GM12878 (cell line): ENCODE measurements around the gene SPG7.

ENCODE experiments used
- EP300 ChIP-seq, 2 experiments: fragments of 150-350 bp in 1 of 2; IDR thresholded peaks; 2 replicates each; pipeline ENCODE4 v1.6.1; 2011 to 2012; ENCODE audit warnings: low read depth in 2 of 2, low read length in 2 of 2, borderline replicate concordance in 1 of 2, improper control_type of control experiment in 1 of 2, inconsistent platforms in 1 of 2; ENCODE audit not compliant: control insufficient read depth in 1 of 2
- ETV6 ChIP-seq, 2 experiments: fragments of 450-650 bp in 1 of 2; IDR thresholded peaks in 1 of 2; conservative IDR thresholded peaks in 1 of 2; 2 replicates each; pipeline ENCODE4 v1.6.1; 2014; ENCODE audit warnings: antibody characterized with exemption in 1 of 2, borderline replicate concordance in 1 of 2, low read depth in 1 of 2, mild to moderate bottlenecking in 1 of 2, moderate library complexity in 1 of 2
- GABPA ChIP-seq: IDR thresholded peaks from 2 replicates; pipeline ENCODE4 v1.6.1; 2014; ENCODE audit warnings: antibody characterized with exemption, low read depth, mild to moderate bottlenecking, inconsistent platforms
- JUNB ChIP-seq: IDR thresholded peaks from 2 replicates; pipeline ENCODE4 v1.6.1; 2016; ENCODE audit warnings: antibody characterized with exemption, mild to moderate bottlenecking
- KDM1A ChIP-seq: fragments of 200-600 bp; sonication (generic); IDR thresholded peaks from 2 replicates; pipeline ENCODE4 v1.6.1; 2016; ENCODE audit warnings: borderline replicate concordance
- MXI1 ChIP-seq: fragments of 150-350 bp; IDR thresholded peaks from 2 replicates; pipeline ENCODE4 v1.6.1; 2011; ENCODE audit warnings: low read depth, mild to moderate bottlenecking, inconsistent platforms, low read length, improper control_type of control experiment
- POLR2A ChIP-seq: IDR thresholded peaks from 2 replicates; pipeline ENCODE4 v1.6.1; 2011; ENCODE audit warnings: low read depth, mild to moderate bottlenecking, low read length
- POLR2AphosphoS5 ChIP-seq: IDR thresholded peaks from 2 replicates; pipeline ENCODE4 v1.6.1; 2011; ENCODE audit warnings: mild to moderate bottlenecking, low read length, inconsistent platforms
- RAD21 ChIP-seq: IDR thresholded peaks from 2 replicates; pipeline ENCODE4 v1.6.1; 2011; ENCODE audit warnings: mild to moderate bottlenecking, low read depth, low read length, moderate library complexity; ENCODE audit not compliant: insufficient read depth
- TBL1XR1 ChIP-seq: IDR thresholded peaks from 2 replicates; pipeline ENCODE4 v1.6.1; 2012; ENCODE audit warnings: low read depth, low read length, improper control_type of control experiment
- TCF7 ChIP-seq: IDR thresholded peaks from 2 replicates; pipeline ENCODE4 v1.6.1; 2014; ENCODE audit warnings: antibody characterized with exemption, borderline replicate concordance
- TF ChIP-seq, protein P1 (sequence below): IDR thresholded peaks from 2 replicates; pipeline ENCODE4 v1.6.1; 2011; ENCODE audit warnings: borderline replicate concordance, low read depth, mild to moderate bottlenecking, moderate library complexity, mixed read lengths, low read length; ENCODE audit not compliant: insufficient read depth; ENCODE audit errors: extremely low read length
- TF ChIP-seq, protein P2 (sequence below), 3 experiments: IDR thresholded peaks in 2 of 3; conservative IDR thresholded peaks in 1 of 3; 2 replicates each; pipeline ENCODE4 v1.5.1; 2011; ENCODE audit warnings: low read depth in 3 of 3, low read length in 3 of 3, mild to moderate bottlenecking in 3 of 3, control low read depth in 2 of 3, moderate library complexity in 2 of 3, inconsistent platforms in 1 of 3, mixed read lengths in 1 of 3; ENCODE audit not compliant: control insufficient read depth in 2 of 3, insufficient read depth in 1 of 3; ENCODE audit errors: extremely low read depth in 1 of 3
- TF ChIP-seq, protein P3 (sequence below): IDR thresholded peaks from 2 replicates; pipeline ENCODE4 v1.6.1; 2012; ENCODE audit warnings: low read depth, low read length, improper control_type of control experiment

DNA sequence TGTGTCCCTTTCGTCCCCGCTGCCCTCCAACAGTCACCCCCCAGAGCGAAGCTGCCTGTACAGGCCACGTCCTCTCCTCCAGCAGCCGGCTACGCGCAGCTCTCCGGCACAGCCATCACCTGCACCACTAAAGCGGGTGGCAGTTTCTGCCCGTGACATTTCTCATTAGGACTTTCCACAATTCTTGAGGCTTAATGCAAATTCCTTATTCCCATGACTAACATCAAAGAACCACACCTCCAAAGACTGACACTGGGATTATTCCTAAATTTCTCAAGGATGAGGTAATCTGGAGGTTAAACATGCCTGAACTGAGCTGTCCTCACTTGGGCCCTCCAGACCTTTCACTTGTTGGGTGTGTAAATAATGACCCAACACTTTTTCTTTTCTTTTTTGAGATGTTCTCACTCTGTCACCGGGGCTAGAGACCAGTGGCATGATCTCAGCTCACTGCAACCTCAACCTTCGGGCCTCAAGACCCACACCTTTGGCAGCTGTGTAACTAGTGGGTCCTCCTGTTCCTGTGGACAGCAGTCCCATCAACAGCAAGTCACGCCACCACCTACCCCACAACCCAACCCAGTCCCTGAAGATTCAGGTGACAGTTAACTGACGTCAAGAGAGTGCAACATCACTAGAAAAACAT is 29.5 kb upstream of the SPG7 start:
- TF ChIP-seq, protein P1, sequence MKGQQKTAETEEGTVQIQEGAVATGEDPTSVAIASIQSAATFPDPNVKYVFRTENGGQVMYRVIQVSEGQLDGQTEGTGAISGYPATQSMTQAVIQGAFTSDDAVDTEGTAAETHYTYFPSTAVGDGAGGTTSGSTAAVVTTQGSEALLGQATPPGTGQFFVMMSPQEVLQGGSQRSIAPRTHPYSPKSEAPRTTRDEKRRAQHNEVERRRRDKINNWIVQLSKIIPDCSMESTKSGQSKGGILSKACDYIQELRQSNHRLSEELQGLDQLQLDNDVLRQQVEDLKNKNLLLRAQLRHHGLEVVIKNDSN: no peak
- no peak for TF ChIP-seq ETV6 (conservative IDR thresholded peaks at IDR 0.05 in 1 of 2, IDR thresholded peaks at IDR 0.05 in 1 of 2; ENCODE audit: borderline replicate concordance in 1 of 2, low read depth in 1 of 2)
- TF ChIP-seq TBL1XR1: no peak
- no peak for TF ChIP-seq RAD21
- TF ChIP-seq GABPA: no peak
- TF ChIP-seq, protein P2, sequence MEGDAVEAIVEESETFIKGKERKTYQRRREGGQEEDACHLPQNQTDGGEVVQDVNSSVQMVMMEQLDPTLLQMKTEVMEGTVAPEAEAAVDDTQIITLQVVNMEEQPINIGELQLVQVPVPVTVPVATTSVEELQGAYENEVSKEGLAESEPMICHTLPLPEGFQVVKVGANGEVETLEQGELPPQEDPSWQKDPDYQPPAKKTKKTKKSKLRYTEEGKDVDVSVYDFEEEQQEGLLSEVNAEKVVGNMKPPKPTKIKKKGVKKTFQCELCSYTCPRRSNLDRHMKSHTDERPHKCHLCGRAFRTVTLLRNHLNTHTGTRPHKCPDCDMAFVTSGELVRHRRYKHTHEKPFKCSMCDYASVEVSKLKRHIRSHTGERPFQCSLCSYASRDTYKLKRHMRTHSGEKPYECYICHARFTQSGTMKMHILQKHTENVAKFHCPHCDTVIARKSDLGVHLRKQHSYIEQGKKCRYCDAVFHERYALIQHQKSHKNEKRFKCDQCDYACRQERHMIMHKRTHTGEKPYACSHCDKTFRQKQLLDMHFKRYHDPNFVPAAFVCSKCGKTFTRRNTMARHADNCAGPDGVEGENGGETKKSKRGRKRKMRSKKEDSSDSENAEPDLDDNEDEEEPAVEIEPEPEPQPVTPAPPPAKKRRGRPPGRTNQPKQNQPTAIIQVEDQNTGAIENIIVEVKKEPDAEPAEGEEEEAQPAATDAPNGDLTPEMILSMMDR (IDR thresholded peaks at IDR 0.05 in 2 of 3, conservative IDR thresholded peaks at IDR 0.05 in 1 of 3; ENCODE audit: control insufficient read depth in 2 of 3, extremely low read depth in 1 of 3, insufficient read depth in 1 of 3, low read depth in 3 of 3, low read length in 3 of 3): no peak
- TF ChIP-seq, protein P3, sequence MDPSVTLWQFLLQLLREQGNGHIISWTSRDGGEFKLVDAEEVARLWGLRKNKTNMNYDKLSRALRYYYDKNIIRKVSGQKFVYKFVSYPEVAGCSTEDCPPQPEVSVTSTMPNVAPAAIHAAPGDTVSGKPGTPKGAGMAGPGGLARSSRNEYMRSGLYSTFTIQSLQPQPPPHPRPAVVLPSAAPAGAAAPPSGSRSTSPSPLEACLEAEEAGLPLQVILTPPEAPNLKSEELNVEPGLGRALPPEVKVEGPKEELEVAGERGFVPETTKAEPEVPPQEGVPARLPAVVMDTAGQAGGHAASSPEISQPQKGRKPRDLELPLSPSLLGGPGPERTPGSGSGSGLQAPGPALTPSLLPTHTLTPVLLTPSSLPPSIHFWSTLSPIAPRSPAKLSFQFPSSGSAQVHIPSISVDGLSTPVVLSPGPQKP: no peak
- 0 out of 2 replicates have a peak, but pooled peaks have one; percentile 49 for TF ChIP-seq POLR2AphosphoS5
- TF ChIP-seq TCF7: no peak
- TF ChIP-seq JUNB: no peak
- peak; percentile 49 for TF ChIP-seq POLR2A
- TF ChIP-seq MXI1: no peak
- no peak for TF ChIP-seq EP300 (IDR thresholded peaks at IDR 0.05; ENCODE audit: borderline replicate concordance in 1 of 2, control insufficient read depth in 1 of 2, low read depth in 2 of 2, low read length in 2 of 2)
- no peak for TF ChIP-seq KDM1A
